Keratinocyte (primary cell): ENCODE measurements around the gene GPR107. TPM values are rescaled to one million over a fixed set of nuclear protein-coding genes. Genes with fewer than 3 reads are reported as not detected.

ENCODE experiments used
- DNase-seq: peaks from one replicate; pipeline ENCODE4 v3.0.0-alpha.2; 2011; ENCODE audit warnings: low read depth, missing footprints, low spot score
- FAIRE-seq: peaks from 2 replicates; lab custom pipeline; 2011; peaks lifted over from hg19 to GRCh38; lab: Jason Lieb, UNC
- H2AFZ ChIP-seq: 2 replicates; pipeline ENCODE4 v1.6.0; 2012; ENCODE audit warnings: low read length, control low read depth, inconsistent platforms; ENCODE audit not compliant: control insufficient read depth
- H3K27ac ChIP-seq: 2 replicates; pipeline ENCODE4 v1.5.1; 2011; ENCODE audit warnings: low read length; ENCODE audit not compliant: control insufficient read depth, insufficient read depth
- H3K27me3 ChIP-seq: 3 replicates; pipeline ENCODE4 v1.6.0; 2011; ENCODE audit warnings: low read length; ENCODE audit not compliant: control insufficient read depth, insufficient read depth; ENCODE audit errors: extremely low read depth
- H3K36me3 ChIP-seq, 2 experiments: 2 replicates in 1 of 2; 3 replicates in 1 of 2; pipeline ENCODE4 v1.5.1; 2011; ENCODE audit warnings: low read length in 2 of 2, mild to moderate bottlenecking in 1 of 2; ENCODE audit not compliant: control insufficient read depth in 2 of 2, insufficient read depth in 2 of 2; ENCODE audit errors: extremely low read depth in 1 of 2
- H3K4me1 ChIP-seq: 3 replicates; pipeline ENCODE4 v1.5.1; 2011; ENCODE audit warnings: low read length; ENCODE audit not compliant: control insufficient read depth, insufficient read depth; ENCODE audit errors: extremely low read depth
- H3K4me2 ChIP-seq: 3 replicates; pipeline ENCODE4 v1.6.0; 2011; ENCODE audit warnings: low read depth, low read length; ENCODE audit not compliant: control insufficient read depth, insufficient read depth; ENCODE audit errors: extremely low read depth
- H3K4me3 ChIP-seq, 3 experiments: fragments of 200-600 bp in 1 of 3; sonication (generic) in 1 of 3; 2 replicates in 2 of 3; 3 replicates in 1 of 3; pipeline ENCODE4 v1.5.1; 2011 to 2016; ENCODE audit warnings: low read length in 3 of 3, mild to moderate bottlenecking in 3 of 3, control low read depth in 2 of 3, inconsistent platforms in 1 of 3, low read depth in 1 of 3, mixed read lengths in 1 of 3, mixed run types in 1 of 3, moderate library complexity in 1 of 3; ENCODE audit not compliant: control insufficient read depth in 2 of 3, insufficient read depth in 2 of 3; ENCODE audit errors: extremely low read depth in 1 of 3
- H3K79me2 ChIP-seq: 2 replicates; pipeline ENCODE4 v1.6.0; 2012; ENCODE audit warnings: low read length; ENCODE audit not compliant: control insufficient read depth, insufficient read depth
- H3K9ac ChIP-seq: 3 replicates; pipeline ENCODE4 v1.6.0; 2011; ENCODE audit warnings: low read length; ENCODE audit not compliant: control insufficient read depth, insufficient read depth; ENCODE audit errors: extremely low read depth
- H3K9me1 ChIP-seq: 3 replicates; pipeline ENCODE4 v1.6.0; 2011; ENCODE audit warnings: low read length; ENCODE audit not compliant: control insufficient read depth, insufficient read depth; ENCODE audit errors: extremely low read depth
- H3K9me3 ChIP-seq: 2 replicates; pipeline ENCODE4 v1.5.1; 2012; ENCODE audit warnings: low read depth, low read length; ENCODE audit not compliant: control insufficient read depth
- H4K20me1 ChIP-seq: 3 replicates; pipeline ENCODE4 v1.6.0; 2011; ENCODE audit warnings: low read length; ENCODE audit not compliant: control insufficient read depth, insufficient read depth; ENCODE audit errors: extremely low read depth
- EZH2 ChIP-seq: IDR thresholded peaks from one replicate; pipeline ENCODE4 v1.6.1; 2012; ENCODE audit warnings: inconsistent platforms, mild to moderate bottlenecking, low read length, moderate library complexity
- dilution Hi-C: fragments of 300-500 bp; cut with MboI; formaldehyde crosslinking; loops from one replicate; pipeline ENCODE4 v1.7.0; 2020; ENCODE audit warnings: low sequenced_read_pairs; ENCODE audit not compliant: extremely low pct_ligation_motif_present
- polyA plus RNA-seq, 5 experiments: library from polyadenylated mRNA; depleted of rRNA in 3 of 5; stranded (reverse) in 3 of 5; stranded (forward) in 1 of 5; unstranded in 1 of 5; fragments of >200 nt; gene quantifications; 1 replicate in 1 of 5; 2 replicates in 3 of 5; 3 replicates in 1 of 5; pipeline versions ENCODE4 v1.2.1 to v1.2.3, GENCODE V29; 2011 to 2012; ENCODE audit warnings: missing spikeins in 2 of 5, low read depth in 1 of 5, low replicate concordance in 1 of 5
- TF ChIP-seq, protein P1 (sequence below), 3 experiments: IDR thresholded peaks in 1 of 3; conservative IDR thresholded peaks in 1 of 3; optimal IDR thresholded peaks in 1 of 3; 2 replicates in 2 of 3; 3 replicates in 1 of 3; pipeline versions ENCODE3 to v1.5.1; 2011; ENCODE audit warnings: low read length in 3 of 3, mild to moderate bottlenecking in 3 of 3, moderate library complexity in 2 of 3, control low read depth in 1 of 3, inconsistent platforms in 1 of 3; ENCODE audit not compliant: insufficient read depth in 2 of 3; ENCODE audit errors: extremely low read depth in 1 of 3

Gene GPR107
- polyA plus RNA-seq, 1 donor (not counting 4 experiments of a cell fraction or from before 2014, with no cell fraction given), result 27.3 TPM

GRCh38 chr9:130185490-130186031, 131.9 kb downstream of the GPR107 start:
- Histone ChIP-seq H3K9me3 (no peaks in the 10 kb centered on the region), H3K4me1 (peaks cover 37% of the 10 kb centered on the region), H4K20me1 (peaks cover 38% of the 10 kb centered on the region), H3K27me3 (no peaks in the 10 kb centered on the region), H3K27ac (no peak overlapping the region), H3K79me2 (peaks cover 81% of the 10 kb centered on the region), H3K4me2 (no peak overlapping the region), H2AFZ (no peak overlapping the region), H3K4me3 (no peak overlapping the region), H3K9me1 (peaks cover 11% of the 10 kb centered on the region), H3K9ac (no peak overlapping the region), H3K36me3 (peaks cover 5 to 6% of the 10 kb centered on the region in 2 experiments)
- dilution Hi-C loops, result no loop called here
- no peak for FAIRE-seq
- no peak for DNase-seq
- TF ChIP-seq, protein P1, sequence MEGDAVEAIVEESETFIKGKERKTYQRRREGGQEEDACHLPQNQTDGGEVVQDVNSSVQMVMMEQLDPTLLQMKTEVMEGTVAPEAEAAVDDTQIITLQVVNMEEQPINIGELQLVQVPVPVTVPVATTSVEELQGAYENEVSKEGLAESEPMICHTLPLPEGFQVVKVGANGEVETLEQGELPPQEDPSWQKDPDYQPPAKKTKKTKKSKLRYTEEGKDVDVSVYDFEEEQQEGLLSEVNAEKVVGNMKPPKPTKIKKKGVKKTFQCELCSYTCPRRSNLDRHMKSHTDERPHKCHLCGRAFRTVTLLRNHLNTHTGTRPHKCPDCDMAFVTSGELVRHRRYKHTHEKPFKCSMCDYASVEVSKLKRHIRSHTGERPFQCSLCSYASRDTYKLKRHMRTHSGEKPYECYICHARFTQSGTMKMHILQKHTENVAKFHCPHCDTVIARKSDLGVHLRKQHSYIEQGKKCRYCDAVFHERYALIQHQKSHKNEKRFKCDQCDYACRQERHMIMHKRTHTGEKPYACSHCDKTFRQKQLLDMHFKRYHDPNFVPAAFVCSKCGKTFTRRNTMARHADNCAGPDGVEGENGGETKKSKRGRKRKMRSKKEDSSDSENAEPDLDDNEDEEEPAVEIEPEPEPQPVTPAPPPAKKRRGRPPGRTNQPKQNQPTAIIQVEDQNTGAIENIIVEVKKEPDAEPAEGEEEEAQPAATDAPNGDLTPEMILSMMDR (optimal IDR thresholded peaks at IDR 0.05 in 1 of 3, IDR thresholded peaks at IDR 0.05 in 1 of 3, conservative IDR thresholded peaks at IDR 0.05 in 1 of 3; ENCODE audit: extremely low read depth in 1 of 3, insufficient read depth in 2 of 3, low read length in 3 of 3), result no peak
- TF ChIP-seq EZH2, result no peak

- peaks cover under 1 to 6% of the 10 kb centered on the region in 2 experiments for H3K36me3 ChIP-seq
- peaks cover 11% of the 10 kb centered on the region for H3K9me1 ChIP-seq
- no peak overlapping the region for H3K9ac ChIP-seq
- no peak for DNase-seq
- H3K27ac ChIP-seq, result no peak overlapping the region
- TF ChIP-seq EZH2, result no peak
- TF ChIP-seq, protein P1 (optimal IDR thresholded peaks at IDR 0.05 in 1 of 3, IDR thresholded peaks at IDR 0.05 in 1 of 3, conservative IDR thresholded peaks at IDR 0.05 in 1 of 3; ENCODE audit: extremely low read depth in 1 of 3, insufficient read depth in 2 of 3, low read length in 3 of 3), result no peak
- no peaks in the 10 kb centered on the region for H3K9me3 ChIP-seq
- no peaks in the 10 kb centered on the region for H3K27me3 ChIP-seq
- no peak overlapping the region for H3K4me2 ChIP-seq
- peaks cover 81% of the 10 kb centered on the region for H3K79me2 ChIP-seq
- no peak overlapping the region for H3K4me3 ChIP-seq
- H4K20me1 ChIP-seq, result peaks cover 38% of the 10 kb centered on the region
- no peak for FAIRE-seq
- peaks cover 37% of the 10 kb centered on the region for H3K4me1 ChIP-seq
- no peak overlapping the region for H2AFZ ChIP-seq
- dilution Hi-C loops, result no loop called here
These were observed 132.3 kb downstream of the GPR107 start for GRCh38 chr9:130186051-130186450.
